Adrenal gland (tissue), 12 donors: ENCODE measurements around the gene GPC6. TPM values are rescaled to one million over a fixed set of nuclear protein-coding genes. Genes with fewer than 3 reads are reported as not detected.

ENCODE experiments used
- DNase-seq, 7 donors: peaks; one replicate each; pipeline ENCODE4 v3.0.0-alpha.2; 2019 to 2020
- H3K27ac ChIP-seq, 5 donors: fragments of 200-600 bp; sonication (generic) in 4 of 5; 1 replicate in 3 of 5; 2 replicates in 2 of 5; pipeline versions ENCODE4 v1.5.1 to v1.8.0; 2016 to 2020; ENCODE audit warnings: mild to moderate bottlenecking in 1 of 5
- H3K27me3 ChIP-seq: fragments of 200-600 bp; 2 replicates; pipeline ENCODE4 v1.8.0; 2021
- H3K36me3 ChIP-seq, 2 donors: fragments of 200-600 bp; replicated peaks in 1 of 2; 1 replicate in 1 of 2; 2 replicates in 1 of 2; pipeline versions ENCODE4 v1.5.1 to v1.8.0; 2018 to 2022
- H3K4me1 ChIP-seq, 2 donors: fragments of 200-600 bp; replicated peaks in 1 of 2; 1 replicate in 1 of 2; 2 replicates in 1 of 2; pipeline versions ENCODE4 v1.5.1 to v1.8.0; 2018 to 2021
- H3K4me3 ChIP-seq, 4 donors: fragments of 200-600 bp; sonication (generic) in 3 of 4; one replicate each; pipeline ENCODE4 v1.5.1; 2016 to 2018
- H3K9me3 ChIP-seq, 3 donors: fragments of 200-600 bp; sonication (generic) in 1 of 3; replicated peaks in 1 of 3; 1 replicate in 2 of 3; 2 replicates in 1 of 3; pipeline versions ENCODE4 v1.5.1 to v1.8.0; 2016 to 2021
- POLR2A ChIP-seq, 2 donors: fragments of 450-650 bp; IDR thresholded peaks; one replicate each; pipeline ENCODE4 v1.6.1; 2017; ENCODE audit warnings: antibody characterized with exemption in 2 of 2, mild to moderate bottlenecking in 2 of 2, moderate library complexity in 1 of 2
- WGBS, 4 donors: extraction: QIAGEN DNeasy Blood & Tissue Kit in 2 of 4; methylation state at CpG; one replicate each; pipeline versions ENCODE4 v1.1.5 to v1.1.7; 2013 to 2017; 5-methylcytosine and 5-hydroxymethylcytosine counted together
- intact Hi-C, 2 donors: fragments of 100-400 bp; cut with DNase I; formaldehyde crosslinking; loops; one replicate each; pipeline versions ENCODE4 v1.14.1 to v1.15.0; 2022 to 2023
- polyA plus RNA-seq, 3 donors: library from polyadenylated mRNA; stranded (reverse); fragments of 200-250 nt in 2 of 3; fragments of 350-450 nt in 1 of 3; fragmentation: Illumina TruSeq in 1 of 3; extraction: RNeasy Lipid Tissue Mini Kit (QIAGEN cat#74804) in 1 of 3; gene quantifications; one replicate each; pipeline ENCODE4 v1.2.3, GENCODE V29; 2013 to 2014
- total RNA-seq, 9 donors: library from RNA; depleted of rRNA in 4 of 9; stranded (reverse); fragments of >200 nt in 4 of 9; fragments of 120-200 nt in 1 of 9; fragmentation: NEBNext Ultra II Directional in 1 of 9; extraction: Animal tissue kit (Norgen Biotek cat#: 25700) in 1 of 9; gene quantifications; one replicate each; pipeline versions ENCODE4 v1.1.0 to v1.2.4, GENCODE V29; 2013 to 2023
- TF ChIP-seq, protein P1 (sequence below), 6 experiments: fragments of 450-650 bp in 4 of 6; fragments of 200-600 bp in 2 of 6; sonication (generic) in 1 of 6; IDR thresholded peaks; 1 replicate in 5 of 6; 2 replicates in 1 of 6; pipeline versions ENCODE4 v1.5.1 to v1.8.0; 2016 to 2021; ENCODE audit warnings: antibody characterized with exemption in 6 of 6, mild to moderate bottlenecking in 2 of 6, moderate library complexity in 1 of 6
- donor health status: healthy with polysubstance abuse.
- donor health status: Bipolar disorder and iron deficiency.
- donor health status: DM: yes; HTN: yes; CAD: no.
- donor health status: DM: no; HTN: no; CAD: no.
- donor health status: DM: no; HTN: no; CAD: no.
- donor health status: DM: yes; HTN: yes; CAD: no.

Gene GPC6
- total and polyA plus RNA-seq, 12 donors, result 0.37 to 62.3 (median 2.5) TPM

DNA sequence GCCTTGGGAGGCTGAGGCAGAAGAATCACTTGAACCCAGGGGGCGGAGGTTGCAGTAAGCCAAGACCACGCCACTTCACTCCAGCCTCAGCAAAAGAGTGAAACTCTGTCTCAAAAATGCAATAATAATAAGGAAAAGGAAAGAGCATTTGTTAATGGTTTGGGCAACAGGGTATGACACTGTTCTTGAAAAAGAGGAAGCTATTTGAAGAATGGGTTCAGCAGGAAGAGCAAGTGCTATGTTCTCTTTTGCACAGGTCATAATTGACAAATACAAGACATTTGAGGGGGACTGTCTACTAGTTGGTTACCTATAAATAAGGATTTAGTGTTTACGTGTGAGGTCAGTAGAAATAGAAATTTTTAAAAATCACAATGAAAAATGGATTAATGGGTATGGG, 1034.6 kb downstream of the GPC6 start:
- 77 to 95% (median 90%) methylated on average over 3 of the region's 3 CpGs for WGBS, 4 donors
- TF ChIP-seq, protein P1, sequence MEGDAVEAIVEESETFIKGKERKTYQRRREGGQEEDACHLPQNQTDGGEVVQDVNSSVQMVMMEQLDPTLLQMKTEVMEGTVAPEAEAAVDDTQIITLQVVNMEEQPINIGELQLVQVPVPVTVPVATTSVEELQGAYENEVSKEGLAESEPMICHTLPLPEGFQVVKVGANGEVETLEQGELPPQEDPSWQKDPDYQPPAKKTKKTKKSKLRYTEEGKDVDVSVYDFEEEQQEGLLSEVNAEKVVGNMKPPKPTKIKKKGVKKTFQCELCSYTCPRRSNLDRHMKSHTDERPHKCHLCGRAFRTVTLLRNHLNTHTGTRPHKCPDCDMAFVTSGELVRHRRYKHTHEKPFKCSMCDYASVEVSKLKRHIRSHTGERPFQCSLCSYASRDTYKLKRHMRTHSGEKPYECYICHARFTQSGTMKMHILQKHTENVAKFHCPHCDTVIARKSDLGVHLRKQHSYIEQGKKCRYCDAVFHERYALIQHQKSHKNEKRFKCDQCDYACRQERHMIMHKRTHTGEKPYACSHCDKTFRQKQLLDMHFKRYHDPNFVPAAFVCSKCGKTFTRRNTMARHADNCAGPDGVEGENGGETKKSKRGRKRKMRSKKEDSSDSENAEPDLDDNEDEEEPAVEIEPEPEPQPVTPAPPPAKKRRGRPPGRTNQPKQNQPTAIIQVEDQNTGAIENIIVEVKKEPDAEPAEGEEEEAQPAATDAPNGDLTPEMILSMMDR (IDR thresholded peaks at IDR 0.05), result no peak
- no peak for TF ChIP-seq POLR2A (IDR thresholded peaks at IDR 0.05)
- intact Hi-C loops, result no loop called here
- H3K27ac ChIP-seq, result no peak overlapping the region
- no peaks in the 10 kb centered on the region for H3K27me3 ChIP-seq
- no peak overlapping the region for H3K4me3 ChIP-seq
- H3K4me1 ChIP-seq, result no peaks in the 10 kb centered on the region
- DNase-seq, result no peak
- H3K36me3 ChIP-seq, result no peaks in the 10 kb centered on the region
- H3K9me3 ChIP-seq, result no peaks in the 10 kb centered on the region

DNA sequence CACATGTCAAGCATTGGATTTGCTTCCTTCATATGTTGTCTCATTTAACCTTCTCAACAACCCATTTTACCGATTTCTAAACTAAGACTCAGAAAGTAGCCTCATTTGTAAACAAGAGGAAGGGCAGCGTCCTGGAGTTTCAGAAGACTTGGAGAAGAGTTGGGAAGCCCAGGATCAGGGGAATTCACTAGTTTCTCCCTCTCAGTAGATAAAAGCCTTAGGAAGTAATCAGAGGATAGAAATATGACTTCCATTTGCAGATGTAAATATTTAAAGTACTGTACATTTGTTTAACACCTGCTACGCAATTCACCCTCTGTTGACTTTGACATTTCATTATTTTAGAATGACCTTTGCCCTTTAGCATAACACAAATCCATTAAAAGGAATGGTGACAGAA, 1036.4 kb downstream of the GPC6 start:
- H3K9me3 ChIP-seq, result no peaks in the 10 kb centered on the region
- no peaks in the 10 kb centered on the region for H3K36me3 ChIP-seq
- H3K4me1 ChIP-seq, result no peaks in the 10 kb centered on the region

DNA sequence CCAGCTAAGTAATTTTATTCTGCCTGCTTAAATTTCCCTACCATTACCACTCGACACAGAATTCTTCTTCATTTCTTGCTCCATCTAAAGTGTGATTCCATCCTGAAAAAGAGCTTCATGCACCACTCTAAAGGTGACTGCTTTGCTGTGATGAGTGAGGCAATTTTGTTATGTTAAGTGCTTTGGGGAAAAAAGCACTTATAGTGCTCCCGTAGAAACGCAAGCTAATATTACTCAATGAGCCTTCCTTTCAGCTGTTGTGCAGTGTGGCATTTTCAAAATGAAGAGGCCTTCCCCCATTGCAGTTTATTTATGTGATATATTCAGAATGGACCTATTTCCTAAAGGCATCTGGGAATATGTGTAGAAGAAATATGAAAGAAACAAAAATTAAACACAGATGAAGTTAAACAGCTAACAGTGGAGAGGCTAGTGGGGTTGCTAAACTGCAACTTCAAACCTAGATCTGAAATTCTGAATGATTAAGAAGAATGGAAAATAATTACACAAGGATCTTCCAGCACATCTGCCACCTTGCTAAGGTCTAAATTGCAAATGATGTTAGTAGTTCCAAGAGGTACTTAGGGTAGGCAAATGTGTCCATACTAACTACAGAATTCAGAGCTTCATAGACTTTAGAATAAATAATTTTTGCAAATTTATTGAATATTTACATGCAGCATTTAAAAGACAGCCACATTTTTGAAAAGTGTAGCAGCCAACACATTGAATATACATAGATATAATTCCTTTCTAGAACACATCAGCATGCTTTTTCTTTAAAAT, 1041.2 kb downstream of the GPC6 start:
- intact Hi-C loops, result no loop called here
- TF ChIP-seq, protein P1 (IDR thresholded peaks at IDR 0.05), result no peak
- TF ChIP-seq POLR2A (IDR thresholded peaks at IDR 0.05), result no peak
- Histone ChIP-seq H3K4me3 (no peak overlapping the region), H3K4me1 (no peaks in the 10 kb centered on the region), H3K27me3 (no peaks in the 10 kb centered on the region), H3K36me3 (no peaks in the 10 kb centered on the region), H3K27ac (no peak overlapping the region), H3K9me3 (no peaks in the 10 kb centered on the region)
- no peak for DNase-seq
- 71 to 92% (median 85%) methylated on average over 3 of the region's 3 CpGs for WGBS, 4 donors

More for the DNA sequence above, 1036.4 kb downstream of the GPC6 start:
- 84 to 92% (median 89%) methylated on average over 3 of the region's 3 CpGs for WGBS, 4 donors
- TF ChIP-seq POLR2A (IDR thresholded peaks at IDR 0.05), result no peak
- no peak overlapping the region for H3K27ac ChIP-seq
- no peaks in the 10 kb centered on the region for H3K27me3 ChIP-seq
- intact Hi-C loops, result no loop called here
- no peak for DNase-seq
- H3K4me3 ChIP-seq, result no peak overlapping the region

DNA sequence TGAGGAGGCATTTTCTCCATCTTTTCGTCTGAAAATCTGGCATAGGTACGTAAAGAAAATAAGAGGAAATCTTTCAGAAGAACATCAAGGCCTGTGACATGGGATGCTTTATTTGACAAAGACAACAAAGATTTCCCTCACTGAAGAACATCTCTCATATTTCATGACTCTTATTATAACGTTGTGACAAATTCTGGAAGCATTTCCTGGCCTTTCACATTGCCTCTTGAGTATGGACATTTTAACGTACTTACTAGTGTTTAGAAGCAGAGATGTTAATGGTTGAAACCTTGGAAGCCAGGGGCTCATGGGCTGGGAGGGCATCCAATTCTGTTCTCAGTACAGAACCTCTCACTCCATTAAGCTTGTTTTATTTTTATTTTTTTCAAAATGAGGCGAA, 1042.1 kb downstream of the GPC6 start:
- WGBS, 4 donors, result 80 to 86% (median 83%) methylated on average over 5 of the region's 5 CpGs
- TF ChIP-seq, protein P1 (IDR thresholded peaks at IDR 0.05), result no peak
- no peak for TF ChIP-seq POLR2A (IDR thresholded peaks at IDR 0.05)
- Histone ChIP-seq H3K4me1 (no peaks in the 10 kb centered on the region), H3K27ac (no peak overlapping the region), H3K27me3 (no peaks in the 10 kb centered on the region), H3K9me3 (no peaks in the 10 kb centered on the region), H3K4me3 (no peak overlapping the region), H3K36me3 (no peaks in the 10 kb centered on the region)
- no peak for DNase-seq
- intact Hi-C loops, result no loop called here

DNA sequence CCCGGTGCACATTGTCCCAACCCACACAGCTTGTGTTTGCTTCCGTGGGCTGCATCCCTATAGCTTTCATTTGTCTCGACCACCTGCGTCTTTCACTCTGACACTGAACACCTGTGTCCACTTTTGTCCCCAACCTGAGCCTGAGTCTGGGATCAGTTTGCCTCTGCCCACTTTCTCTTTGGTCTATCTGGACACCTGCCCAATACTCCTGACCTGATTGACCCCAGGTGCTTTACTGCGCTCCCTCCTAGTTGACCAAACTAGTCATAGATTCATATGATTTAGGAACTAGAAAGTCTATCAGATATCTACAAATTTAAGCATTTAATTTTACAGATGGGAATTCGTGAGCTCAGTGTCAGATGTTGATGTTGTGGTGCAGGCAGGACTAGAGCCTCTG, 1043.0 kb downstream of the GPC6 start:
- Histone ChIP-seq H3K27ac (no peak overlapping the region), H3K27me3 (no peaks in the 10 kb centered on the region), H3K9me3 (no peaks in the 10 kb centered on the region), H3K4me1 (no peaks in the 10 kb centered on the region), H3K36me3 (no peaks in the 10 kb centered on the region), H3K4me3 (no peak overlapping the region)
- intact Hi-C loops, result no loop called here
- DNase-seq, result no peak
- 82 to 95% (median 86%) methylated on average over 6 of the region's 6 CpGs for WGBS, 4 donors
- TF ChIP-seq, protein P1 (IDR thresholded peaks at IDR 0.05), result no peak
- TF ChIP-seq POLR2A (IDR thresholded peaks at IDR 0.05), result no peak
